ENCODE data around the gene BRD7.
"Not testable (repeated sequence)": the region's sequence is repeated elsewhere in the genome, so short reads cannot be mapped to it uniquely, and the experiment has no call there.

BRD7 gene

DNA sequence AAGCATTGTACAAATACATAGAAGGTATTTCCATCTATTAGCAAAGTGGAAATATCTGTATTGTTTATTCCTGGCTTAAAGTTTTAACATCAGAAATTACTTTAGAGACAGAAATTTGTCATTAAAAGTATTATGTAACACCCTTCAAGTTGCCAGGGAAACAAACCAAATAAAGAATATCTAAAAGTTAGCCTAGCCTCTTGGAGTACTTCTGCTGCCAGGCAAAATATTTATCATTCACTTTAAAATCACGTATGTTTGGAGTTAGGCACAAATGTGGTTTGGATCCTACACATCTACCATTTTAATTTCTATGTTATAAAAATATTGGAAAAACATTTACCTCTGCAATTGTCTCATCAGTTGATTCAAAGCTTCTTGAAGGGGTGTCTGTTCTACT lies 14.7 kb downstream of the BRD7 start:
- DNase-seq, result no peak

DNA sequence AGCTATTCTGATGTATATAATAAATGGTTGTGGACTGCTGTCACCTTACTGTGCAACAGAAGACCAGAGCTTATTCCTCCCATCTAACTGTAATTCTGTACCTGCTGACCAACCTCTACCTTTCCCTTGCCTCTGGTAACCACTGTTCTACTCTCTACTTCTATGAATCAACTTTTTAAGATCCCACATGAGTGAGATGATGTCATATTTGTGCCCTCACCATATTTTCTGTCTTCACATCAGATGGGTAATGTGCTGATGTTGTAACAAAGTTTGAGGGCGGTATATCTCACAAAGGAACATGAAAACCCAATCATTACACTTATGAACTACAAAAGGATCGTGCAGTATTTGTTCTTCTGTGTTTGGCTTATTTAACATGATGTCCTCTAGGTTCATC lies 16.8 kb downstream of the BRD7 start:
- no peak for DNase-seq

DNA sequence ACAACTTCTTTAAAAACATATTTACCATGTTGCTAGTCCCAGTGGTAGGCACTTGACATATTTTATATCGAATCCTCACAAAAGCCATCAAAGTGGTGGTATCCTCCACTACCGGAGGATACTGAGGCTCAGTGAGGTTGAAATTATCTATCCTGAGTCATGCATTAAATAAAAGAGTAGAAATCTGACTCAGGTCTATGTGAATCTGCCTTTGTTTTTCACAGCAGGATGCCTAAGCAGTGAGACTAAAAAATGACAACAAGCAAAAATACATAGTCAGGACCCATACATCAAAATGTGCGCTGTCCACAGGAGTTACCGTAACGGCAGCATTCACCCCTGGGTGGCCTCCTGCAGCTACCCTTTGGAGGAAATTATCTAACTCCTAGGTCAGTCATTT lies 17.7 kb downstream of the BRD7 start:
- DNase-seq, result no peak

DNA sequence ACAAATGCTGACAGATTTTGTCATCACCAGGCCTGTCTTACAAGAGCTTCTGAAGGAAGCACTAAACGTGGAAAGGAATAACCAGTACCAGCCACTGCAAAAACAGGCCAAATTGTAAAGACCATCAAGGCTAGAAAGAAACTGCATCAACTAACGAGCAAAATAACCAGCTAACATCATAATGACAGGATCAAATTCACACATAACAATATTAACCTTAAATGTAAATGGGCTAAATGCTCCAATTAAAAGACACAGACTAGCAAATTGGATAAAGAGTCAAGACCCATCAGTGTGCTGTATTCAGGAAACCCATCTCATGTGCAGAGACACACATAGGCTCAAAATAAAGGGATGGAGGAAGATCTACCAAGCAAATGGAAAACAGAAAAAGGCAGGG lies 23.6 kb downstream of the BRD7 start:
- not testable (repeated sequence) for DNase-seq

DNA sequence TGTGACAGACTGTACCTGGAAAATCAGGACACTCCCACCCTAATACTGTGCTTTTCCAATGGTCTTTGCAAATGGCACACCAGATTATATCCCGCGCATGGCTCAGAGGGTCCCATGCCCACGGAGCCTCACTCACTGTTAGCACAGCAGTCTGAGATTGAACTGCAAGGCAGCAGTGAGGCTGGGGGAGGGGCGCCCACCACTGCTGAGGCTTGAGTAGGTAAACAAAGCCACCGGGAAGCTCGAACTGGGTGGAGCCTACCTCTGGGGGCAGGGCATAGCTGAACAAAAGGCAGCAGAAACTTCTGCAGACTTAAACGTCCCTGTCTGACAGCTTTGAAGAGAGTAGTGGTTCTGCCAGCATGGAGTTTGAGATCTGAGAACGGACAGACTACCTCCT lies 25.2 kb downstream of the BRD7 start:
- DNase-seq, result not testable (repeated sequence)

DNA sequence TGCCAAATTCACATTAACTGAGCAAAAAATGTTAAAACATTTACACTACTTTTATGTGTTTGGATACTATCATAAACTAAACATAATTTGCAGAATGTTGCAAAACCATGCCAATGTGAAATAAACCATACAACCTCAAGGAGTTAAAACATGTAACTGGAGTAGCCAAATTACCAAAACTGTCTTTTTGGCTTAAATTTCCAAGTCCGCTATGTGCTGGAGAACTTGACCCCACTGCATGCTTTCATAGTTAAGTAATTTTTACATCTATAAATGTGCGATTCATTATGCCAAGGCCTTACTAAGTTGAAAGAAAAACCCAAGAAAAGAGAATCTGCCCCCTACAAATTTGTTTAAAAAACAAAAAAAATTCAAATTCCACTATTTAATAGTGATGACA lies 28.2 kb downstream of the BRD7 start:
- no peak for DNase-seq

DNA sequence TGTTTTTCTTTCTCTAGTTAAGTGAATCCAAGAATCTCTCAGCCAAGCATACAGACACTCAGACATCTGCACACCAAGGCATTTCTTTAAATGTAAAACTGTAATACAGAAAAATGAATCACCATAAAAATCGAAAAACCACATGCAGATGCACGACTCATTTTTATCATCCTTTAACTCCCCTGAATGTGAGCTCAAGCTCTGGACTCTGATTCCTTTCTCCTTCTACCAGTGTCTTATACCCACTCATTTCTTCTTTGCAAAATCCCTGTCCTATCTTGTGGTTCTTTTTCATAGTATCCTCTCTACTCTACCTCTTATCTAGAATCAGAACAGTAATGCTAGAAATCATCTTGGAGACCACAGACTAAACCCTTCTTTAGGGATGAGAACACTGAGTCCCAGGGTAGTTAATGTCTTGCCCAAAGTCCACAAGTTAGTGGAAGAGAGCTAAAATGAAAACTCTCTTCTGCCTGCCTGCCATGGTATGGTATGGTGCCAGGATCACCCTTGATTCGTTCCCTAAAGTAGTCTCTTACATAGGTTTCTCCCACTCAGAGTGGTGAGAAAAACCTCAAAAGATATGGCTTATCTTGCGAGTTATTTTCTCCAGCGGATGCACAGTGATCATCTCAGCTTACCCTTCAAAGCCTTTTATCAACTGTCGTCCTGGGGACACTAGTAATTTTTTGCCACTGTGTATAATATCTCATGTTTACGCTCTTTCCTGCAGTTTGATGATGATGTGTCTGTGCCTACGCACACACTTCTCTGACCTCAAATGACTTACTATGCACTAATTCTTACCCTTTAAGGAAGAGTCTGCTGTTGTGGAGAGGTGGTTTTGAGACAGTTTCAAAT lies 30.2 kb downstream of the BRD7 start:
- DNase-seq, result no peak

DNA sequence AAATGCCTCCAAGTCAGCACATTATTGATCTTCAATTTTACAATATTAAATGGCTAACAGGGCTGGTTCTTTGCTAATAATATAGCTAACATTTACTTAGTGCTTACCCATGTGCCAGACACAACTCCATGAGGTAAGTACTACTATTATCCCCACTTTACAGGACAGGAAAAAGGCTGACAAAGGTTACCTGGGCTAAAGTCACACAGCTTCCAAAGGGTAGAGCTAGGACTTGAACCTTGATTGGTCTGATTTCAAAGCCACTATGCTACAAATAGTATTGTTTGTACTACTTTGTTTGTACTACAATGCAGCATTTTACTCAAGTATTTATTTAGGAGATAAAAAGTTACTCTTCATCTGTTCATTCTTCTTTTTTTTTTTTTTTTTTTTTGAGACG lies 31.9 kb downstream of the BRD7 start:
- DNase-seq, result no peak

DNA sequence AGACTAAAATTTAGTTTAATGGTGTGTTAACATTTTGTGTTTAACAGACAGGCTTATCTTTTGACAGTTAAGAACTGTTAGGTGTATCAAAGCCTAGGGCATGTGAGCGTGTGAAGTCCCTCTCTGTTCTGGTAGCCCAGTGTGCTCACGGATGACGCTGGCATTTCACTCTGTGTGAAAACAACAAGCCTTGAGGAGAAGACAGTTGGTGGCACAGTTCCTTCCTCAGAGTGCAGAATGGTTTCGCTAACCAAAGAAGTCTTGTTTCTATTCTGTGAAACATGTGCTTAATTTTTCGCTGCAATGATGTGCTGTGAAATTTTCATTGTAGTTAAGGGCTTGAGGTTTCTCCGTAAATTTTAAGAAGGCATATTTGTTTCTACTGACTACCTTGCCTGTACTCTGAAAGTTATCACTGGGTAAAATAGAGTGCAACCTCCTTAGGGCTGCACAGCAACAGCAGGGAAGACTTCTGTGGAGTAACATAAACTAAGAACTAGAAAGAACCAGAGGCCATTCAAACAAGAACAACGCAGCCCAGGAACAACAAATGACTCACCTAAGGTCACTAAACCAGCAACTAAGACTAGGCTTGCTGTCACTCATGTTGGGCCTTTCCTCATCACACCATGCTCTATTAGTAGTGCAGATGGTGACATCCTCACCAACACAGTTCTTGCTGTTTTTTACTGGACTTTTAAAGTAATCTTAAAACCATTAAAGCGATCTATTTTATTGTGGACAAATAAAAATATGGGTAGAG lies 33.4 kb downstream of the BRD7 start:
- DNase-seq, result no peak

DNA sequence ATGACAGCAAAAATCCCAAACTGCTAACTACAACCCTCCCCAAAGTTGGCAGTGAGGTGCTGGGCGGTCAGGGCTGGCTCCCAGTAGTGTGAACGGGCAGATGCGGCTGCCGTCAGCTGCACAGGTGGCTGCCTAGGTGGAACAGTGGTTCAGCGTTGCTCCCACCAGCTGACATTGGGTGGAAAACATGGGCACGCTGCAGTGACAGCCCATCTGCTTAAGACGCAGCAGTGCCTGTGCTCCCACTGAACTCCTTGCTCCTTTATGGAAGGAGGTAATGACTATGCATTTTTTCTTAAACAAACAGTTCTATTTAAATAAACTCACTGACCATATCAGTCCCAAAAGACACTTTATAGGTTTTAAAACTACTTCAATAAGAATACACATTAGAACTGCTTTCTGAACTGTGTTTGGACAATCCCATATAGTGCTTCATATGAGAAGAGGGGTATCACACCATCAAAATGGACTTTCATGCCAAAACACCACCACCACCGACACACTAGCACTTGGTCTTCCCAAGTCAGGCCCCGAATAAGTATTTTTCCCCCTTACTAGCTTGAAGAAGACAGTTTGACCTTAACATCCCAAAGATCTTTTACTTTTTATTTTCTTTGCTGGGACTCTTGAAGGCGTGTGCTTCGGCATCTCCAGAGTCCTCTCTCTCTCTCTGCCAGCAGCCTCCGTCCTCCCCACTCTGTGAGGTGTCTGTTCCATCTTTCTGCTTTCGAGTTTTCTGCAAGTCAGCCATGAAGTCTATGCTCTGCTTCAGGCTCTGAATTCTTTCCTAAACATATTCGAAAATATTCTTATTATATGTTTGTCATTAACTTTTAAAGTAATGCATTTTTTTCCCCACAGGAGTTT lies 34.4 kb downstream of the BRD7 start:
- DNase-seq, result no peak

DNA sequence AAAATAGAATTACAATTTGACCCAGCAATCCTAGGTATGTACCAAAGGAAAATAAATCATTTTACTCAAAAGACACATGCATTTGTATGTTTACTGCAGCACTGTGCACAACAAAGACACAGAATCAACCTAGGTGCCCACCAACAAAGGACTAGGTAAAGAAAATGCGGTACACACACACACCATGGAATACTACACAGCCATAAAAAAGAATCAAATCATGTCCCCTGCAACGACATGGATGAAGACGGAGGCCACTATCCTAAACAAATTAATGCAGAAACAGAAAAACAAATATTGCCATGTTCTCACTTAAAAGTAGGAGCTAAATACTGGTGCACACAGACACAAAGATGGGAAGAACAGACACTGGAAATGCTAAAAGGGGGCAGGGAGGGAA lies 36.2 kb downstream of the BRD7 start:
- DNase-seq, result no peak

DNA sequence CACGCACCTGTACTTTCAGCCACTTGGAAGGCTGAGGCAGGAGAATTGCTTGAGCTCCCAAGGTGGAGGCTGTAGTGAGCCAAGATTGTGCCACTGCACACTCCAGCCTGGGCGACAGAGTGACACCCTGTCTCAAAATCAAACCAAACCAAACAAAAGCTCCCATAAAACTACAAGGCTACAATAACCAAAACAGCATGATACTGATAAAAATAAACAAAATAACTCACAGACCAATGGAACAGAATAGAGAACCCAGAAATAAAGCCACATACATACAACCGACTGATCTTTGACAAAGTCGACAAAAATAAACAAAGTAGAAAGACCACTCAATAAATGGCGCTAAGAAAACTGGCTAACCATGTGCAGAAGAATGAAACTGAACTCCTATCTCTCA lies 37.2 kb downstream of the BRD7 start:
- no peak for DNase-seq

DNA sequence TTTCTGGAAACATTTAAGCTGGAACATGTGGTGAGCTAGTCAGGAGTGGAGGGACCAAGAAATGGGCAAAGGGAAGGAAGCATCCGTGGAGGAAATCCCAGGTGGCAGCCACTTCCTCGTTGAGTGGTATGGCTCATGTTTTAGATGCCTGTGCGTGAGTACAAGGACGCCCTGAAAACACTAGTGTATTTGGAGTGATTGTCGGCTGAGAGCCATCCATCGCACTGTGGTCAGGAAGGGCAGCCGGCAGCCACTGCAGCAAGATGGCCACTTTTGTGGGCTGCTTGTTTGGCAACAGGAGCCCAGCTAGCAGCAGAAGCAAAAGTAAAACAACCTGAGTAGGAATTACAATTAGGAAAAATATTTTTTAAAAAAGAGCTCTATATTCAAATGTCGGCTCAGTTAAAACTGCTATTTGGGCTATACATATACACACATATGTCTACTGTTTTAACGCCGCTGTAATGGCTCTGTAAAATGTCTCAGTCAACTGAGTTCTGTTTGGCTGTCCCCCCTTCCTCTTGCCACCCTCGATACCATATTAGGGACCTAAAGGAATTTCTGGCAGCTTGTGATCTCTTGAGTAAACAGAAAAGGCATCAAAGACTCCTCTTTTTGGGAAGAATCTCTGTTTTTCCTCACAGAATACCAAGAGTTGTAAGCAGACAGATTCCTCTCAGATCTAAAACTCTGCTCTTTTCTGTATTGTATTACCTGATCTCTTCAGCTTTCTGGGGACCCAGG lies 39.2 kb downstream of the BRD7 start:
- DNase-seq, result no peak

DNA sequence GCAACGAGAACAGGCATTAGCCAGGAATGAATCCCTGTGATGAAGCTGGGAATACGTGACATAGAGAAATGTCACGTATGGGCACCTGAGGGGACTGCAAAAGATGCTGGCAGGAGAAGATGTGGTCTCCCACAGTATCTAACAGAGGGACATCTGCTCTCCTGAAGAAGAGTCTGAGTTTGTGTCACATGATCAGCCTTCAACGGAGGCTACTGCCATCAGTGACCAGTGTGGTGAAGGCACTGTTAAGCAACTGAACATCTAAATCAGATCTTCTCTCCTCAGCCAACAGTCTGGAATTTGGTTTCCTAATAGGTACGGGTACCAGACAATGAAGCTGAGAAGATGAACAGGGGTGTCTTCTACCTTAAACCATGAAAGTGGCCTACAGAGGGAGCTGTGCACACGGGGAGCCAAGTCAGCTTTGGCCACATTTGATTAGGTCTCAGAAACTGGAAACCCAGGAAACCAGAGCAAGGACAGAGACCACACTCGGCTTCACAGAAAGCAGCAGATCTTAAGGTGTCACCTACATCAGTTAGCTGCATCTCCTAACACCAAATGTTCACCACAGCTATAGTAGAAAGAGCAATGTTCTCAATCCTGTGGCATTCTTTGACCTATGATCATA lies 41.8 kb downstream of the BRD7 start:
- DNase-seq, result no peak

DNA sequence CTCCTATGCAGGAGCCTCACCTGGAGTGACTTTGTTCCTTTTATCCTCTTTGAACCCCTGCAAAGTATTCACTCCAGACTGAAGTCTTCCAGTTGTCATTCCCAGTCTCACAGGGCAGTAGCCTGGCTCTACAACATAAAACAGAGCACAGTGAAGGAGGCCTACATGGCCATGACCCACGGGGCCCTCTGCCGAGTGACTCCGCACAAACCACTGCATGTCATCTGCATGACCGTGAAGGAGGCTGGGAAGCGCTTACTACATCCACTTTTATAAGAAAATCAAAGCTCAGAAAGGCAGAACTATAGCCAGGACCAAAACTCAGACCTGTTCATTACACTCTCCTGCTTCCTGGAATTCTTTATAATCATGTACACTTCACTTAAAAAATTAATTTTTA lies 42.5 kb downstream of the BRD7 start:
- no peak for DNase-seq

DNA sequence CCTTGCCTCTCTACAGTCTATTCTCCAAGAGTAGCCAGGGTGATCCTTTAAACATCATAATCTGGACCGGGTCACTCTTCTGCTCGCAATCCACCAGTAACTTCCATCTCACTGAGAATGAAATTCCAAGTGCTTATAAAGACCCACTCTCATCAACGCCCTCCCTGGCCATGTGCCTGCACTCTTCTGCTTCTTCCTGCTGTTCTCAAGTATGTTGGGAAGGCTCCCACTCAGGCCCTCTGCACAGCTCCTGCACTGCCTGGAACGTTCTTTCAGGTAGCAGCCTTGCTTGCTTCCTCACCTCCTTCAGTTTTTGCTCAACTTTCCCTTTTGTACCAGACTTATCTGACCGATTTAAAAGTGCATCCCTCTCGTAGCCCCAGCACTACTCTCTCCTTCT lies 44.4 kb downstream of the BRD7 start:
- DNase-seq, result no peak

DNA sequence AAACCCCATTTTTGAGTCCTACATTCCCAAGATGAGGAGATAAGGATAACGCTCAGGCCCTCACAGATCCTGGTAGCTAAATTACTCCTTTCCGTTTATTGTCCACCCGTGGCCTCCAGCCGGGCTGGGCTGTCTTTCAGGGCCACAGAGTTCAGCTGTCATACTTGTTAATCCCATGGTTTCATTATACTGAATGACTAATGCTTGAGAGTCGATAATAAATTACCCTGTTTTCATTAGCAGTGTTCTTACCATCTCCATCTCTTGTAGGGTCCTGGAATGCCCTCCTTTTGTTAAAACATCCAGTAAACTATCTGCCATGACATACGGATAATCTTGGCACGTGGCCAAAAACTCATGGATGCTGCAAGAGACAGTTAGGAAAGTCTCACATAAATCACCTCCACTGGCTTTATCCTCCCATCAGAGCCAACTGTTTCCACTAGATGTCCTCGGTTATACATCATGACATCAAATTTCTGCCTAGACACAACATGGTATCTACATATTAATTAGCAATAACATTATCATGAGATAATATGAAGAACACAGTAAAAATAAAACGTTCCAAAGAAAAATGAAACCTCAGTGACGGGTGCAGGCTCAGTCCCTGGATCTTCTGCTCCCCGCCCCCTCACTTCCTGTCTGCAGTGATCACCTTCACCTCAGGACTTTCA lies 45.3 kb downstream of the BRD7 start:
- no peak for DNase-seq

DNA sequence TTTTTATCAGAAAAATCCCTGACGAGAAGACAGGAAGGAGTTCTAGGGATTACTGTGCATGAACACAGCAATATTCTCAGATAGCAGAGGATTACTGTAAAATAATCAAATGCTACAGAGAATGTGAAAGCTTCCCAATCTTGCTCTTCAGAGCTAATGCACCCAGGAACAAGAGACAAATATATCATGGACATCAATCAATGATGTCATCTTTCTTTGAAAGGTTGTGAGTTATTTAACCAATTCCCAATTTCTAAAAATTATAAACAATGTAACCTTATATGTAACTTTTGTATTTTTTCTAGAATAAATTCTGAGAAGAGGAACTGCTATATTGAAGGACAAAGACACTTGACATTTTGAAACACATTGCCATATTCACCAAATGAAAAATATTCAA lies 46.5 kb downstream of the BRD7 start:
- no peak for DNase-seq

DNA sequence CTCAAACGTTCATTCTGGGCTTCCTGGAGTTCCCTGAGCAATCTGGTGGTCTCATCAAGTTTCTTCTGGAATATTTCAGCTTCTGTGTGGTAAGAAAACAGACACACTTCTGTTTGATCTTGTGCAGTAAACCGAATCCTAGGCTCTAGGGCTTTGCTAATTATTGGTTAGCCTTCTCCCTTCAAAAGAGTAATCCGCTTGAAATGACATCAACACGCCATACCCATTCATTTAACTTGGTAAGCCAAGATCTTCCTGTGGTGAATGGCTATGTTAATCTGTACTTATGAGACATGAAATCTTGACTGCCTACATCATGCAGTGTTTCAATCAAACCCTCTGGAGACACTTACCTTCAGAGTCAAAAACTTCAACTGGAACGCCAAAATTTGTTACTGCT lies 48.5 kb downstream of the BRD7 start:
- no peak for DNase-seq

DNA sequence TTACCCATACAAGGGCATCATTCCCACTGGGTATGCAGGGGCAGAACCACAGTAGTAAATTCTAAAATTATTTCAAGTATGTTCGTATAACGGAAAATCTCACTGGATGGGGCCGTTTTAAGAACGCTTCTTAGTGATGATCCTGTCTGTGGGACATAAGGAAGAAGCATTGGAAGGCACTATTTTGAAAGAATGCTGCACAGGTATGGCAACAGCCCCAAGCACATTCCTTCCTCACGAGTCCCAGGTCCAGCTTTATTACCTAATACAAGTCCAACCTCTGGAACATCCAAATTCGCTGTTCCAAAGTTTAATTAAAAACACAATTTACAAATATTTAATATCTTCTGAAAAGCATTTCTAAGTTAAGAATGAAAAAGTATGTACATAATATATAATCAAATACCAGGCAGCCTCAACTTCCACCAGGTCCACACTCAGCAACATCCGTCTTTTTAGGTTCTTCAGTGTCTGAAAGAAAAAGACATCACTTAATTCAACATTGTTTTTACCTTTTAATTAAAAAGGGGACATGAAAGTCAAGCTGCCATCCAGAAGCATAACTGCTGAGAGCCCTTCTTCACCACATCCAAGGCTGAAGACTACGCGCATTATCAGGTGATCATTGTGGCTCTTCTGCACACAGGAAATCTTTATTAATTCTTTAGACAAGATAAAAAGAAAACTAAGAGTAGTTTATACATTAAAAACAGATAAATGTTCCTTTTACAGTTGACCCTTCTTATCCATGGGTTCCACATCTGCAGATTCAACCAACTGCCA lies 49.8 kb downstream of the BRD7 start:
- no peak for DNase-seq
